GM23338 (cell line): ENCODE data around the gene CCNI2. TPM values are rescaled to one million over a fixed set of nuclear protein-coding genes. Genes with fewer than 3 reads are reported as not detected.

Experiments
- ATAC-seq: fragments of 200-7000 bp; cut with Tn5 transposase; 3 replicates; pipeline ENCODE4 v1.9.1; 2020
- DNase-seq: peaks from one replicate; pipeline ENCODE4 v3.0.0-alpha.2; 2015; ENCODE audit warnings: low spot score
- H2AFZ ChIP-seq: fragments of 200-600 bp; sonication (generic); 2 replicates; pipeline ENCODE4 v1.8.0; 2016; ENCODE audit warnings: antibody characterized with exemption, mild to moderate bottlenecking, moderate library complexity
- H3F3A ChIP-seq: fragments of 200-600 bp; sonication (generic); replicated peaks from 2 replicates; pipeline ENCODE4 v1.8.0; 2017; ENCODE audit warnings: antibody characterized with exemption, mixed run types, low read depth
- H3K27ac ChIP-seq: fragments of 200-600 bp; sonication (generic); 2 replicates; pipeline ENCODE4 v1.6.1; 2016; ENCODE audit warnings: low read depth
- H3K27me3 ChIP-seq: fragments of 200-600 bp; sonication (generic); 2 replicates; pipeline ENCODE4 v1.8.0; 2016; ENCODE audit warnings: mild to moderate bottlenecking, mixed run types, moderate library complexity; ENCODE audit not compliant: insufficient read depth
- H3K36me3 ChIP-seq: fragments of 200-600 bp; sonication (generic); 2 replicates; pipeline ENCODE4 v1.8.0; 2016; ENCODE audit warnings: mild to moderate bottlenecking; ENCODE audit not compliant: insufficient read depth
- H3K4me1 ChIP-seq: fragments of 200-600 bp; sonication (generic); 2 replicates; pipeline ENCODE4 v1.8.0; 2016; ENCODE audit warnings: mild to moderate bottlenecking, moderate library complexity; ENCODE audit not compliant: insufficient read depth
- H3K4me2 ChIP-seq: fragments of 200-600 bp; sonication (generic); 2 replicates; pipeline ENCODE4 v1.7.1; 2017; ENCODE audit warnings: mixed run types
- H3K4me3 ChIP-seq: fragments of 200-600 bp; sonication (generic); 2 replicates; pipeline ENCODE4 v1.6.1; 2016; ENCODE audit warnings: mixed run types
- H3K79me2 ChIP-seq: fragments of 200-600 bp; sonication (generic); replicated peaks from 2 replicates; pipeline ENCODE4 v1.8.0; 2017; ENCODE audit warnings: mild to moderate bottlenecking; ENCODE audit not compliant: insufficient read depth
- H3K9me2 ChIP-seq: fragments of 200-600 bp; sonication (generic); 2 replicates; pipeline ENCODE4 v1.8.0; 2017; ENCODE audit not compliant: insufficient read depth
- H4K20me1 ChIP-seq: fragments of 200-600 bp; sonication (generic); replicated peaks from 2 replicates; pipeline ENCODE4 v1.8.0; 2017; ENCODE audit warnings: mild to moderate bottlenecking; ENCODE audit not compliant: insufficient read depth
- H3K27ac Mint-ChIP-seq: 2 replicates; pipeline ENCODE4 v1.8.0; 2020; ENCODE audit warnings: inconsistent platforms, mild to moderate bottlenecking, moderate library complexity, mixed read lengths
- H3K27me3 Mint-ChIP-seq: 3 replicates; pipeline ENCODE4 v1.8.0; 2022; ENCODE audit warnings: low read depth, mild to moderate bottlenecking, moderate library complexity, mixed read lengths, inconsistent platforms; ENCODE audit not compliant: insufficient read depth, poor library complexity
- H3K36me3 Mint-ChIP-seq: 3 replicates; pipeline ENCODE4 v1.8.0; 2021; ENCODE audit warnings: low read depth, mild to moderate bottlenecking, inconsistent platforms, moderate library complexity, mixed read lengths
- H3K4me1 Mint-ChIP-seq: 3 replicates; pipeline ENCODE4 v1.8.0; 2020; ENCODE audit warnings: mild to moderate bottlenecking, inconsistent platforms, mixed read lengths
- H3K4me3 Mint-ChIP-seq: 3 replicates; pipeline ENCODE4 v1.8.0; 2021; ENCODE audit warnings: moderate library complexity, mild to moderate bottlenecking, inconsistent platforms, mixed read lengths
- H3K9me3 Mint-ChIP-seq: 3 replicates; pipeline ENCODE4 v1.8.0; 2020; ENCODE audit warnings: moderate library complexity, mild to moderate bottlenecking, inconsistent platforms, mixed read lengths
- CREB1 ChIP-seq: fragments of 250-450 bp; sonication (Bioruptor Pico); IDR thresholded peaks from 2 replicates; pipeline ENCODE4 v1.5.0; 2020; ENCODE audit warnings: low read depth, mild to moderate bottlenecking, moderate library complexity
- EZH2 ChIP-seq: fragments of 200-600 bp; sonication (generic); IDR thresholded peaks from one replicate; pipeline ENCODE4 v1.8.0; 2017; ENCODE audit warnings: antibody characterized with exemption, mild to moderate bottlenecking, low read depth; ENCODE audit not compliant: unreplicated experiment
- JUNB ChIP-seq: IDR thresholded peaks from one replicate; pipeline ENCODE4 v1.6.1; 2016; ENCODE audit warnings: antibody characterized with exemption; ENCODE audit not compliant: unreplicated experiment
- NANOG ChIP-seq: IDR thresholded peaks from 2 replicates; pipeline ENCODE4 v1.6.1; 2016; ENCODE audit warnings: antibody characterized with exemption, borderline replicate concordance
- POLR2AphosphoS5 ChIP-seq: IDR thresholded peaks from 2 replicates; pipeline ENCODE4 v1.6.1; 2016; ENCODE audit warnings: antibody characterized with exemption, low read depth
- REST ChIP-seq: IDR thresholded peaks from one replicate; pipeline ENCODE4 v1.6.1; 2018; ENCODE audit warnings: antibody characterized with exemption; ENCODE audit not compliant: unreplicated experiment
- ZNF114 ChIP-seq: fragments of 250-450 bp; sonication (Bioruptor Pico); IDR thresholded peaks from 2 replicates; pipeline ENCODE4 v1.5.0; 2020; ENCODE audit warnings: mild to moderate bottlenecking, moderate library complexity
- ZNF331 ChIP-seq: fragments of 250-450 bp; sonication (Bioruptor Pico); IDR thresholded peaks from 2 replicates; pipeline ENCODE4 v1.5.0; 2020; ENCODE audit warnings: low read depth, mild to moderate bottlenecking, moderate library complexity
- ZNF462 ChIP-seq: fragments of 250-450 bp; sonication (Bioruptor Pico); IDR thresholded peaks from 2 replicates; pipeline ENCODE4 v1.5.0; 2020; ENCODE audit warnings: mild to moderate bottlenecking, moderate library complexity
- polyA plus RNA-seq: library from polyadenylated mRNA; unstranded; fragments of >200 nt; fragmentation: Nextera tagmentation; extraction: Ambion mirVana; gene quantifications from 2 replicates; pipeline ENCODE4 v1.2.1, GENCODE V29; 2016
- total RNA-seq: library from RNA; depleted of rRNA; stranded (reverse); fragments of >200 nt; shearing (Covaris generic); gene quantifications from 2 replicates; pipeline ENCODE4 v1.2.3, GENCODE V29; 2014

Gene CCNI2
- total and polyA plus RNA-seq, 2 experiments from 2014 or later, result 0.55 to 2.5 TPM

GRCh38 chr5:132751971-132752580, 4.8 kb downstream of the CCNI2 start:
- no peaks in the 10 kb centered on the region for H3K9me2 ChIP-seq
- TF ChIP-seq NANOG (no peak), CREB1 (CRISPR knock-in tag) (no peak), ZNF114 (no peak), ZNF331 (no peak), EZH2 (no peak), REST (no peak), JUNB (no peak), ZNF462 (CRISPR knock-in tag) (no peak), POLR2AphosphoS5 (no peak)
- no peaks in the 10 kb centered on the region for H3K36me3 ChIP-seq
- peaks cover 5% of the 10 kb centered on the region; the same call in 1 of the 2 replicates for H3K4me1 ChIP-seq
- H3F3A ChIP-seq, result no peaks in the 10 kb centered on the region
- H2AFZ ChIP-seq, result no peak overlapping the region
- no peak overlapping the region for H3K4me3 ChIP-seq
- no peaks in the 10 kb centered on the region for H3K79me2 ChIP-seq
- H3K27me3 Mint-ChIP-seq, result peaks cover 20% of the 10 kb centered on the region
- no peak overlapping the region for H3K4me2 ChIP-seq
- no peak for ATAC-seq
- H3K27ac ChIP-seq, result no peak overlapping the region
- H3K27ac Mint-ChIP-seq, result no peak overlapping the region
- H3K4me1 Mint-ChIP-seq, result peaks cover 28% of the 10 kb centered on the region
- no peaks in the 10 kb centered on the region for H3K36me3 Mint-ChIP-seq
- H3K9me3 Mint-ChIP-seq, result no peaks in the 10 kb centered on the region
- peaks cover 32% of the 10 kb centered on the region for H3K27me3 ChIP-seq
- no peak overlapping the region for H3K4me3 Mint-ChIP-seq
- H4K20me1 ChIP-seq, result no peaks in the 10 kb centered on the region
- DNase-seq, result no peak
